Gastroesophageal sphincter (tissue), 3 donors: ENCODE data around the gene RB1.

Experiments
- POLR2AphosphoS5 ChIP-seq: sonication (generic); formaldehyde crosslinking; IDR thresholded peaks from one replicate; pipeline ENCODE4 v1.6.1; 2017; ENCODE audit warnings: antibody characterized with exemption
- TF ChIP-seq, protein P1 (sequence below), 4 experiments: fragments of 200-600 bp in 2 of 4; fragments of 450-650 bp in 2 of 4; sonication (generic) in 1 of 4; IDR thresholded peaks; one replicate each; pipeline ENCODE4 v1.5.1; 2017 to 2019; ENCODE audit warnings: antibody characterized with exemption in 4 of 4, mild to moderate bottlenecking in 2 of 4, moderate library complexity in 2 of 4

DNA sequence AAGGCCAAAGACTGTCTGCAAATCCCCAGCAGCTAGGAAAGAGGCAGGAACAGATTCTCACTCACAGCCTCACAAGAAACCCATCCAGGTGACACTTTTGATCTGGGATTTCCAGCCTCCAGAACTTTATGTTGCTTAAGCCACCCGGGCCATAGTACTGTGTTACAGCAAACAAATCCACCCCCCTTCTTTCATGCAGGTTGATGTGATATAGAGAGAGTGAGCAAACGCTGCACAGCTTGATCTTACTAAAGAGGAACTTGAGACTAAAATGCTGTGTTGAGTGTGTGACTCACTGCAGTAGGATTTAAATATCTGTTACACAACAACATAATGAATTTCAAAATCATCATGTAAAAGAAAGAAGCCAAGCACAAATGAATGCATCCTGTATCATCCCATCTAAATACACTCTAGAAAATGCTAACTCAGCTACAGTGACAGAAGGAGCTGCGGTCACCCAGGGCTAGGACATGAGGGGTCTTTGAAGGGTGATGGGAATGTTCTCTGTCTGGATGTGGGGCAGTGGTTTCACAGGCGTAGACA lies 197.2 kb downstream of the RB1 start:
- TF ChIP-seq, protein P1, sequence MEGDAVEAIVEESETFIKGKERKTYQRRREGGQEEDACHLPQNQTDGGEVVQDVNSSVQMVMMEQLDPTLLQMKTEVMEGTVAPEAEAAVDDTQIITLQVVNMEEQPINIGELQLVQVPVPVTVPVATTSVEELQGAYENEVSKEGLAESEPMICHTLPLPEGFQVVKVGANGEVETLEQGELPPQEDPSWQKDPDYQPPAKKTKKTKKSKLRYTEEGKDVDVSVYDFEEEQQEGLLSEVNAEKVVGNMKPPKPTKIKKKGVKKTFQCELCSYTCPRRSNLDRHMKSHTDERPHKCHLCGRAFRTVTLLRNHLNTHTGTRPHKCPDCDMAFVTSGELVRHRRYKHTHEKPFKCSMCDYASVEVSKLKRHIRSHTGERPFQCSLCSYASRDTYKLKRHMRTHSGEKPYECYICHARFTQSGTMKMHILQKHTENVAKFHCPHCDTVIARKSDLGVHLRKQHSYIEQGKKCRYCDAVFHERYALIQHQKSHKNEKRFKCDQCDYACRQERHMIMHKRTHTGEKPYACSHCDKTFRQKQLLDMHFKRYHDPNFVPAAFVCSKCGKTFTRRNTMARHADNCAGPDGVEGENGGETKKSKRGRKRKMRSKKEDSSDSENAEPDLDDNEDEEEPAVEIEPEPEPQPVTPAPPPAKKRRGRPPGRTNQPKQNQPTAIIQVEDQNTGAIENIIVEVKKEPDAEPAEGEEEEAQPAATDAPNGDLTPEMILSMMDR (IDR thresholded peaks at IDR 0.05), result no peak
- TF ChIP-seq POLR2AphosphoS5, result no peak
